Caco-2 (cell line): ENCODE data around the gene MTOR. TPM values are rescaled to one million over a fixed set of nuclear protein-coding genes. Genes with fewer than 3 reads are reported as not detected.

Experiments
- BruUV-seq: library from RNA; stranded (reverse); fragments of 400-500 nt; replicated peaks from 2 replicates; lab custom pipeline; 2021; lab: Mats Ljungman, UMichigan
- CTCF ChIA-PET: fragments of 300-600 bp; sonication (Branson Sonifier 250); formaldehyde crosslinking; loops from one replicate; lab custom pipeline; 2022; ENCODE audit warnings: antibody characterized with exemption; lab: Charles Lee
- POLR2A ChIA-PET: fragments of 300-600 bp; sonication (Branson Sonifier 250); formaldehyde crosslinking; loops from one replicate; lab custom pipeline; 2022; ENCODE audit warnings: antibody characterized with exemption; lab: Charles Lee
- DNase-seq, 2 experiments: peaks; one replicate each; pipeline versions ENCODE4 v3.0.0 to v3.0.0-alpha.2; 2020 to 2022
- H3K27me3 ChIP-seq: replicated peaks from 2 replicates; pipeline ENCODE4 v1.6.0; 2011; ENCODE audit warnings: low read length; ENCODE audit not compliant: control insufficient read depth, insufficient read depth
- H3K36me3 ChIP-seq: 2 replicates; pipeline ENCODE4 v1.5.1; 2011; ENCODE audit warnings: low read length; ENCODE audit not compliant: control insufficient read depth, insufficient read depth
- H3K4me1 ChIP-seq: fragments of 250-450 bp; sonication (Bioruptor Pico); 2 replicates; pipeline ENCODE4 v1.5.1; 2020; ENCODE audit warnings: mild to moderate bottlenecking
- H3K4me3 ChIP-seq: 2 replicates; pipeline ENCODE4 v1.5.1; 2011; ENCODE audit warnings: low read depth, mild to moderate bottlenecking, control low read depth, low read length
- H3K9me3 ChIP-seq: fragments of 250-450 bp; sonication (Bioruptor Pico); 2 replicates; pipeline ENCODE4 v1.5.1; 2020; ENCODE audit warnings: mild to moderate bottlenecking, moderate library complexity
- H3K27ac Mint-ChIP-seq: one replicate; pipeline ENCODE4 v1.8.0; 2022; ENCODE audit warnings: mixed read lengths; ENCODE audit not compliant: unreplicated experiment
- H3K27me3 Mint-ChIP-seq: one replicate; pipeline ENCODE4 v1.8.0; 2022; ENCODE audit warnings: mixed read lengths; ENCODE audit not compliant: insufficient read depth, unreplicated experiment
- H3K36me3 Mint-ChIP-seq: one replicate; pipeline ENCODE4 v1.8.0; 2022; ENCODE audit warnings: mild to moderate bottlenecking, mixed read lengths; ENCODE audit not compliant: insufficient read depth, unreplicated experiment
- H3K4me1 Mint-ChIP-seq: one replicate; pipeline ENCODE4 v1.8.0; 2022; ENCODE audit warnings: low read depth, mixed read lengths; ENCODE audit not compliant: unreplicated experiment
- H3K4me3 Mint-ChIP-seq: one replicate; pipeline ENCODE4 v1.8.0; 2022; ENCODE audit warnings: mild to moderate bottlenecking, moderate library complexity, mixed read lengths; ENCODE audit not compliant: unreplicated experiment
- H3K9me3 Mint-ChIP-seq: one replicate; pipeline ENCODE4 v1.8.0; 2022; ENCODE audit warnings: mixed read lengths; ENCODE audit not compliant: unreplicated experiment
- intact Hi-C: fragments of 100-400 bp; cut with micrococcal nuclease; formaldehyde crosslinking; loops from one replicate; pipeline ENCODE4 v1.10.0; 2022; ENCODE audit not compliant: unreplicated experiment
- total RNA-seq: library from RNA; stranded (reverse); gene quantifications from 2 replicates; pipeline ENCODE4 v1.2.3, GENCODE V29; 2022
- TF ChIP-seq, protein P1 (sequence below), 2 experiments: fragments of 200-600 bp in 1 of 2; IDR thresholded peaks; 1 replicate in 1 of 2; 2 replicates in 1 of 2; pipeline versions ENCODE4 v1.5.1 to v1.8.0; 2011 to 2022; ENCODE audit warnings: antibody characterized with exemption in 1 of 2, control low read depth in 1 of 2, inconsistent platforms in 1 of 2, low read depth in 1 of 2, low read length in 1 of 2, mild to moderate bottlenecking in 1 of 2, moderate library complexity in 1 of 2; ENCODE audit not compliant: insufficient read depth in 1 of 2, severe bottlenecking in 1 of 2, unreplicated experiment in 1 of 2

The MTOR gene
- total RNA-seq, 1 experiment from 2014 or later: 45.7 TPM

DNA sequence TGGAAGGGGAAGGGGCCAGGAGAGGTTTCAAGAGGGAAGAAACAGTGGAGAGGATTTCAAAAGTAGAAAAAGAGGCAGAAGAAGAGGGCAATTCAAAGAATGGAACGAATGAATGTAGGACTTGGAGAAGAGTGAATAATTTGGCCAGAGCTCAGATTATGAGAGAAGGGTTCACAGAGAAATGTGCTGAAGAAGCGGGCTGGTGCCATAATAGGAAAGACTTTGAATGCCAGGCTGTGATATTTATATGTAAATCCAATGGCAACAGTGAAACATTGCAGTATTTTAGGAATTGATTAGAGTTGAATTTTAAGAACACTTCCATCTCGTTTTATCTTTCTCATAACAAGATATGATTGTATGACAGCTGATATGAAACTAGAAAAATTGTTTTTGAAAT lies 109.2 kb downstream of the MTOR start:
- no peaks in the 10 kb centered on the region; the same call in 1 of the 2 replicates for H3K36me3 ChIP-seq
- H3K4me1 ChIP-seq: no peaks in the 10 kb centered on the region
- BruUV-seq: no TSS peak
- no peaks in the 10 kb centered on the region for H3K9me3 ChIP-seq
- no peak overlapping the region for H3K4me3 ChIP-seq
- no peak overlapping the region for H3K4me3 Mint-ChIP-seq
- H3K36me3 Mint-ChIP-seq: peaks cover 19% of the 10 kb centered on the region
- POLR2A ChIA-PET: no interaction called here
- CTCF ChIA-PET: no interaction called here
- H3K4me1 Mint-ChIP-seq: peaks cover 5% of the 10 kb centered on the region
- intact Hi-C loops: no loop called here
- no peaks in the 10 kb centered on the region for H3K27me3 Mint-ChIP-seq
- no peaks in the 10 kb centered on the region for H3K9me3 Mint-ChIP-seq
- DNase-seq: no peak
- no peak overlapping the region for H3K27ac Mint-ChIP-seq
- no peaks in the 10 kb centered on the region for H3K27me3 ChIP-seq
- TF ChIP-seq, protein P1, sequence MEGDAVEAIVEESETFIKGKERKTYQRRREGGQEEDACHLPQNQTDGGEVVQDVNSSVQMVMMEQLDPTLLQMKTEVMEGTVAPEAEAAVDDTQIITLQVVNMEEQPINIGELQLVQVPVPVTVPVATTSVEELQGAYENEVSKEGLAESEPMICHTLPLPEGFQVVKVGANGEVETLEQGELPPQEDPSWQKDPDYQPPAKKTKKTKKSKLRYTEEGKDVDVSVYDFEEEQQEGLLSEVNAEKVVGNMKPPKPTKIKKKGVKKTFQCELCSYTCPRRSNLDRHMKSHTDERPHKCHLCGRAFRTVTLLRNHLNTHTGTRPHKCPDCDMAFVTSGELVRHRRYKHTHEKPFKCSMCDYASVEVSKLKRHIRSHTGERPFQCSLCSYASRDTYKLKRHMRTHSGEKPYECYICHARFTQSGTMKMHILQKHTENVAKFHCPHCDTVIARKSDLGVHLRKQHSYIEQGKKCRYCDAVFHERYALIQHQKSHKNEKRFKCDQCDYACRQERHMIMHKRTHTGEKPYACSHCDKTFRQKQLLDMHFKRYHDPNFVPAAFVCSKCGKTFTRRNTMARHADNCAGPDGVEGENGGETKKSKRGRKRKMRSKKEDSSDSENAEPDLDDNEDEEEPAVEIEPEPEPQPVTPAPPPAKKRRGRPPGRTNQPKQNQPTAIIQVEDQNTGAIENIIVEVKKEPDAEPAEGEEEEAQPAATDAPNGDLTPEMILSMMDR (IDR thresholded peaks at IDR 0.05; ENCODE audit: insufficient read depth in 1 of 2, low read depth in 1 of 2, low read length in 1 of 2, severe bottlenecking in 1 of 2, unreplicated experiment in 1 of 2): no peak

DNA sequence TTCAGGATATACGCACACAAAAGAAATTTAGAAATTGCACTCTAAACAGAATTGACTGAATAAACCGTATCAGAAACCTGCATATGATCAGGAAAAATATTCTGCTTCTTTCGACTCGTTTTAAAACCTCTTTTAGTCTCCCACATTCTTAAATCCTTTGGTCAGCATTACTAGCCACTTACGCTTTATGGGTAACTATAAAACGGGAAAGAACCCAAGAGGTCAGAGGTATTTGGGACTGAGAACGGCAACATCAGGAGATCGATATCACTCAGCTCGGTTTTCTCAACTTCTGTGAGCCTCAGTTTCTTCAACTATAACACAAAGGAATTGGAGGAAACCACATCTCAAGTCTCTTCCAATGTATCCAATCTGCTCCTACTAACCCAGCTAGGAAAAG lies 109.6 kb downstream of the MTOR start:
- no peak overlapping the region for H3K4me3 Mint-ChIP-seq
- H3K9me3 ChIP-seq: no peaks in the 10 kb centered on the region
- H3K36me3 ChIP-seq: no peaks in the 10 kb centered on the region; the same call in 1 of the 2 replicates
- no TSS peak for BruUV-seq
- no peaks in the 10 kb centered on the region for H3K4me1 ChIP-seq
- H3K27me3 Mint-ChIP-seq: no peaks in the 10 kb centered on the region
- peaks cover 22% of the 10 kb centered on the region for H3K36me3 Mint-ChIP-seq
- H3K27me3 ChIP-seq: no peaks in the 10 kb centered on the region
- peaks cover 5% of the 10 kb centered on the region for H3K4me1 Mint-ChIP-seq
- CTCF ChIA-PET: no interaction called here
- H3K27ac Mint-ChIP-seq: no peak overlapping the region
- DNase-seq: no peak
- POLR2A ChIA-PET: no interaction called here
- intact Hi-C loops: loop anchor here (1.0 kb wide), 1 partner anchor 8 kb away; no protein-coding TSS in a partner anchor
- TF ChIP-seq, protein P1 (IDR thresholded peaks at IDR 0.05; ENCODE audit: insufficient read depth in 1 of 2, low read depth in 1 of 2, low read length in 1 of 2, severe bottlenecking in 1 of 2, unreplicated experiment in 1 of 2): no peak
- H3K4me3 ChIP-seq: no peak overlapping the region
- H3K9me3 Mint-ChIP-seq: no peaks in the 10 kb centered on the region

DNA sequence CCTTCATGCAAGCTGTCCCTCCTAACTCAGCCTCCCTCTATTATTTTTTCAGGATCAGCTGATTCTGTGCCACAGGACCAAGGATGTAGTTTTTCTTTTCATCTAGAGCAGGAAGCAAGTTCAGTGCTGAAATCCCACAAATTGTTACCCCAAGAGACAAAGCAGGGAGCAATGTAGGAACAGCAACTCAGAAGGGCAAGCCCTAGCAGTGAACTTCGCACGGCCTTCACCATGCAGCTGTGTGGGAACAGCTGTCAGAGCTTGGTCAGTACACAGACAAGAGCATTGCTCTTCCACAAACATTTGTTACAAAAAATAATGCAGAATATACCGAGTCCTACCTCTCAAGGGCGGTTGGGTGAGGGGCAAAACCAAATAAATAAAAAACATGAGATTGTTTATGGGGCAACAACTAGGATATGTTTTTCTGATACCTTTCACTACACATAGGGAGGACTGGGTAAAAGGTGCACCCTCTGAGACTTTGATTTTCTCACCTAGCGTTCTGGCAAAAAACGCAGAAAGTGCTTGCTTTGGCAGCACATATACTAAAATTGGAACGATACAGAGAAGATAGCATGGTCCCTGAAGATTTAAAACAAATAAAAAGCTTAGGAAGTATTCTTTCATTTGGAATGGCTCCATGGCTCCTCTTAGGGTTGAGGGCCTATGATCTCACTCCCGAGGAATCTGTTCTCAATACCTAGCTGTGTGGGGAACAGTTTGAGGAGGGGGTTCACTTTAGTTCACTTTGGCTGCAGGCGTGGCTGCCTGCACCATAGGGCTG lies 110.3 kb downstream of the MTOR start:
- Histone ChIP-seq H3K4me1 (no peaks in the 10 kb centered on the region), H3K36me3 (no peaks in the 10 kb centered on the region; the same call in 1 of the 2 replicates), H3K9me3 (no peaks in the 10 kb centered on the region), H3K4me3 (no peak overlapping the region), H3K27me3 (no peaks in the 10 kb centered on the region)
- ChIA-PET CTCF (no interaction called here), POLR2A (no interaction called here)
- TF ChIP-seq, protein P1 (IDR thresholded peaks at IDR 0.05; ENCODE audit: insufficient read depth in 1 of 2, low read depth in 1 of 2, low read length in 1 of 2, severe bottlenecking in 1 of 2, unreplicated experiment in 1 of 2): no peak
- H3K4me3 Mint-ChIP-seq: no peak overlapping the region
- H3K27ac Mint-ChIP-seq: no peak overlapping the region
- BruUV-seq: no TSS peak
- no peaks in the 10 kb centered on the region for H3K27me3 Mint-ChIP-seq
- no peaks in the 10 kb centered on the region for H3K9me3 Mint-ChIP-seq
- intact Hi-C loops: loop anchor here (1.0 kb wide), 1 partner anchor 8 kb away; no protein-coding TSS in a partner anchor
- DNase-seq: no peak
- H3K36me3 Mint-ChIP-seq: peaks cover 25% of the 10 kb centered on the region
- H3K4me1 Mint-ChIP-seq: peaks cover 5% of the 10 kb centered on the region
